H9 (cell line): ENCODE measurements around the gene RCAN3. TPM values are rescaled to one million over a fixed set of nuclear protein-coding genes. Genes with fewer than 3 reads are reported as not detected.

Experiments
- DNase-seq: peaks from one replicate; pipeline ENCODE4 v3.0.0-alpha.2; 2017
- H2AFZ ChIP-seq: one replicate; pipeline ENCODE4 v1.6.1; 2013; ENCODE audit warnings: mild to moderate bottlenecking, low read length, control low read depth, moderate library complexity
- H2AK5ac ChIP-seq: 2 replicates; pipeline ENCODE4 v1.6.1; 2013; ENCODE audit warnings: low read length, control low read depth, mixed read lengths; ENCODE audit not compliant: insufficient read length
- H2BK120ac ChIP-seq: one replicate; pipeline ENCODE4 v1.6.1; 2013; ENCODE audit warnings: low read depth, mild to moderate bottlenecking, low read length, control low read depth, inconsistent platforms; ENCODE audit not compliant: poor library complexity, severe bottlenecking
- H2BK12ac ChIP-seq: 2 replicates; pipeline ENCODE4 v1.6.1; 2013; ENCODE audit warnings: low read length, control low read depth, mixed read lengths, low read depth; ENCODE audit not compliant: insufficient read length
- H2BK15ac ChIP-seq: 2 replicates; pipeline ENCODE4 v1.6.1; 2013; ENCODE audit warnings: low read depth, low read length, control low read depth
- H2BK20ac ChIP-seq: one replicate; pipeline ENCODE4 v1.6.1; 2013; ENCODE audit warnings: low read depth, mild to moderate bottlenecking, low read length, control low read depth, inconsistent platforms; ENCODE audit not compliant: poor library complexity, severe bottlenecking
- H2BK5ac ChIP-seq: 2 replicates; pipeline ENCODE4 v1.6.1; 2013; ENCODE audit warnings: low read length, control low read depth, mixed read lengths; ENCODE audit not compliant: insufficient read length
- H3K14ac ChIP-seq: 2 replicates; pipeline ENCODE4 v1.6.1; 2013; ENCODE audit warnings: low read length, control low read depth; ENCODE audit not compliant: insufficient read depth
- H3K18ac ChIP-seq: 2 replicates; pipeline ENCODE4 v1.6.1; 2013; ENCODE audit warnings: low read depth, mild to moderate bottlenecking, mixed read lengths, low read length, control low read depth; ENCODE audit not compliant: insufficient read length
- H3K23ac ChIP-seq: 2 replicates; pipeline ENCODE4 v1.6.1; 2013; ENCODE audit warnings: low read length, control low read depth, mixed read lengths, low read depth; ENCODE audit not compliant: insufficient read length
- H3K23me2 ChIP-seq: 2 replicates; pipeline ENCODE4 v1.6.1; 2013; ENCODE audit warnings: low read depth, mild to moderate bottlenecking, mixed read lengths, low read length, control low read depth; ENCODE audit not compliant: insufficient read length, poor library complexity, severe bottlenecking
- H3K27ac ChIP-seq: 2 replicates; pipeline ENCODE4 v1.5.1; 2013; ENCODE audit warnings: low read length, control low read depth, mixed read lengths, low read depth; ENCODE audit not compliant: insufficient read length
- H3K27me3 ChIP-seq: 2 replicates; pipeline ENCODE4 v1.6.1; 2013; ENCODE audit warnings: low read length, control low read depth, inconsistent platforms; ENCODE audit not compliant: insufficient read depth
- H3K4ac ChIP-seq: 2 replicates; pipeline ENCODE4 v1.6.1; 2013; ENCODE audit warnings: low read depth, mild to moderate bottlenecking, control low read depth, inconsistent platforms, low read length, moderate library complexity
- H3K4me1 ChIP-seq: 2 replicates; pipeline ENCODE4 v1.6.1; 2013; ENCODE audit warnings: low read length, control low read depth, inconsistent platforms; ENCODE audit not compliant: insufficient read depth
- H3K4me2 ChIP-seq: 2 replicates; pipeline ENCODE4 v1.6.1; 2013; ENCODE audit warnings: low read length, control low read depth, mixed read lengths; ENCODE audit not compliant: insufficient read length, insufficient read depth
- H3K56ac ChIP-seq: 2 replicates; pipeline ENCODE4 v1.6.1; 2013; ENCODE audit warnings: low read depth, mild to moderate bottlenecking, mixed read lengths, low read length, control low read depth; ENCODE audit not compliant: insufficient read length
- H3K79me1 ChIP-seq: 2 replicates; pipeline ENCODE4 v1.6.1; 2013; ENCODE audit warnings: low read depth, mild to moderate bottlenecking, moderate library complexity, low read length, control low read depth, inconsistent platforms; ENCODE audit not compliant: insufficient read depth, poor library complexity, severe bottlenecking
- H3K79me2 ChIP-seq: 2 replicates; pipeline ENCODE4 v1.6.1; 2013; ENCODE audit warnings: low read length, control low read depth, inconsistent platforms; ENCODE audit not compliant: insufficient read depth
- H3K9ac ChIP-seq: 2 replicates; pipeline ENCODE4 v1.6.1; 2013; ENCODE audit warnings: low read length, control low read depth, mixed read lengths; ENCODE audit not compliant: insufficient read length; ENCODE audit errors: extremely low read depth
- H3K9me3 ChIP-seq: one replicate; pipeline ENCODE4 v1.6.1; 2013; ENCODE audit warnings: low read depth, low read length, inconsistent platforms; ENCODE audit not compliant: control insufficient read depth
- H3T11ph ChIP-seq: one replicate; pipeline ENCODE4 v1.6.1; 2013; ENCODE audit warnings: mild to moderate bottlenecking, low read length, control low read depth, inconsistent platforms
- H4K20me1 ChIP-seq: one replicate; pipeline ENCODE4 v1.6.1; 2013; ENCODE audit not compliant: control insufficient read depth, insufficient read length, insufficient read depth
- H4K5ac ChIP-seq: 2 replicates; pipeline ENCODE4 v1.6.1; 2013; ENCODE audit warnings: low read depth, mild to moderate bottlenecking, mixed read lengths, low read length, control low read depth; ENCODE audit not compliant: insufficient read length
- H4K8ac ChIP-seq: replicated peaks from 2 replicates; pipeline ENCODE4 v1.6.1; 2013; ENCODE audit warnings: low read length, control low read depth, mixed read lengths, low read depth; ENCODE audit not compliant: insufficient read length
- H4K91ac ChIP-seq: 2 replicates; pipeline ENCODE4 v1.6.1; 2013; ENCODE audit warnings: low read depth, mild to moderate bottlenecking, moderate library complexity, mixed read lengths, low read length, control low read depth; ENCODE audit not compliant: insufficient read length
- H3K27ac Mint-ChIP-seq, 3 experiments: 2 replicates in 2 of 3; 3 replicates in 1 of 3; pipeline ENCODE4 v1.8.0; 2020 to 2021; ENCODE audit warnings: mixed read lengths in 3 of 3, mild to moderate bottlenecking in 1 of 3, moderate library complexity in 1 of 3
- H3K27me3 Mint-ChIP-seq: 2 replicates; pipeline ENCODE4 v1.8.0; 2021; ENCODE audit warnings: low read depth, mild to moderate bottlenecking, moderate library complexity, mixed read lengths
- H3K36me3 Mint-ChIP-seq, 3 experiments: 2 replicates in 2 of 3; 3 replicates in 1 of 3; pipeline ENCODE4 v1.8.0; 2020 to 2021; ENCODE audit warnings: low read depth in 3 of 3, mixed read lengths in 3 of 3; ENCODE audit not compliant: insufficient read depth in 1 of 3
- H3K4me1 Mint-ChIP-seq, 2 experiments: 2 replicates each; pipeline ENCODE4 v1.8.0; 2020; ENCODE audit warnings: mixed read lengths in 2 of 2
- H3K4me3 Mint-ChIP-seq, 2 experiments: 2 replicates in 1 of 2; 3 replicates in 1 of 2; pipeline ENCODE4 v1.8.0; 2020 to 2021; ENCODE audit warnings: mild to moderate bottlenecking in 2 of 2, mixed read lengths in 2 of 2, moderate library complexity in 1 of 2
- H3K9me3 Mint-ChIP-seq, 2 experiments: 2 replicates in 1 of 2; 3 replicates in 1 of 2; pipeline ENCODE4 v1.8.0; 2020; ENCODE audit warnings: mild to moderate bottlenecking in 2 of 2, mixed read lengths in 2 of 2, moderate library complexity in 1 of 2
- CTCF ChIP-seq: fragments of 200-600 bp; sonication (generic); conservative IDR thresholded peaks from 3 replicates; pipeline ENCODE4 v1.8.0; 2021; ENCODE audit warnings: antibody characterized with exemption, mild to moderate bottlenecking
- WGBS: extraction: QIAGEN DNeasy Blood & Tissue Kit; methylation state at CpG from one replicate; pipeline ENCODE4 v1.1.7; 2013; ENCODE audit warnings: missing lambda C conversion rate, low lambda C conversion rate, mixed read lengths; ENCODE audit not compliant: insufficient read length; ENCODE audit errors: extremely low coverage; 5-methylcytosine and 5-hydroxymethylcytosine counted together
- total RNA-seq: library from RNA; stranded (reverse); gene quantifications from 2 replicates; pipeline ENCODE4 v1.2.1, GENCODE V29; 2021

RCAN3 gene
- total RNA-seq, 1 experiment from 2014 or later = 13.0 TPM

- Histone ChIP-seq H4K91ac (no peak overlapping the region), H3K18ac (no peak overlapping the region), H2AK5ac (no peak overlapping the region), H3K23ac (no peak overlapping the region), H3K4me2 (no peak overlapping the region), H2BK20ac (no peak overlapping the region), H2BK120ac (no peak overlapping the region), H3K79me2 (no peaks in the 10 kb centered on the region), H3K27ac (no peak overlapping the region), H3K14ac (no peak overlapping the region), H4K20me1 (no peaks in the 10 kb centered on the region), H3K9ac (no peak overlapping the region), H3K79me1 (no peaks in the 10 kb centered on the region), H3K27me3 (no peaks in the 10 kb centered on the region), H3K4ac (no peak overlapping the region), H3K9me3 (no peaks in the 10 kb centered on the region), H2BK5ac (no peak overlapping the region), H2BK12ac (no peak overlapping the region), H3K4me1 (no peaks in the 10 kb centered on the region), H4K5ac (no peak overlapping the region), H3K56ac (no peak overlapping the region), H3T11ph (no peak overlapping the region), H2AFZ (no peak overlapping the region), H2BK15ac (no peak overlapping the region), H4K8ac (no peak overlapping the region), H3K23me2 (no peaks in the 10 kb centered on the region)
- WGBS = no CpG with 5 or more reads among the region's 11 CpGs
- Mint-ChIP-seq H3K9me3 (no peaks in the 10 kb centered on the region), H3K4me3 (no peak overlapping the region), H3K4me1 (peaks cover 18 to 32% of the 10 kb centered on the region in 2 experiments), H3K27ac (peak overlapping the region in 1 of 3 experiments; percentile 91; a peak in 1 of 7 replicates), H3K27me3 (no peaks in the 10 kb centered on the region; the same call in 1 of the 2 replicates), H3K36me3 (peaks cover 0 to 1% (median 0%) of the 10 kb centered on the region in 3 experiments; a peak in 2 of 7 replicates)
- TF ChIP-seq CTCF = no peak
- DNase-seq = no peak
These were observed 29.9 kb upstream of the RCAN3 start for GRCh38 chr1:24472527-24473251.
